OCI-LY7 (cell line): ENCODE data around the gene LRIG1.

Experiments used
- EZH2phosphoT487 ChIP-seq: fragments of 200-600 bp; sonication (generic); IDR thresholded peaks from 2 replicates; pipeline ENCODE4 v1.6.1; 2018; ENCODE audit warnings: low read depth, borderline replicate concordance, mild to moderate bottlenecking, mixed run types, antibody characterized with exemption, low read length, moderate library complexity, mixed read lengths
- TF ChIP-seq, protein P1 (sequence below): fragments of 200-600 bp; sonication (generic); conservative IDR thresholded peaks from 2 replicates; pipeline ENCODE4 v1.5.1; 2014; ENCODE audit warnings: mild to moderate bottlenecking, antibody characterized with exemption, low read length, moderate library complexity, mixed read lengths

DNA sequence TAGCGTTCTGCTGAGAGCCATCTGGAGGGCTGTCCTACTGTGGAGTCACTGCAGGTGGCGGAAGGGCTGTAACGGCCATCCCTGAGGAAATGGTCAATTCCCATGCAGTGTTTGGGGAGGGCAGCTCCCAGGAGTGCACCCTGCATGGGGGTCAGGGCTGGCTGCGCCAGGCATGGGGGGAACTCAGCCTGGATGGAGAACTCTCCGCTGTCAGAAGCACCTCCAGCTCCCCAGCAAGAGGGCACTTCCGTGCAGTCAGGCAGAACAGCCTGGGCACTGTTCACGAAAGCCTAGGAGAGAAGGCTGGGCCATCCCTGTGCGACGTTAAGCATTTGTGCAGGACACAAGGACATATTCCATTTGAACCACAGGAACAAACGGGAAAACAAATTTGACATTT lies 105.2 kb downstream of the LRIG1 start:
- TF ChIP-seq EZH2phosphoT487, result no peak
- TF ChIP-seq, protein P1, sequence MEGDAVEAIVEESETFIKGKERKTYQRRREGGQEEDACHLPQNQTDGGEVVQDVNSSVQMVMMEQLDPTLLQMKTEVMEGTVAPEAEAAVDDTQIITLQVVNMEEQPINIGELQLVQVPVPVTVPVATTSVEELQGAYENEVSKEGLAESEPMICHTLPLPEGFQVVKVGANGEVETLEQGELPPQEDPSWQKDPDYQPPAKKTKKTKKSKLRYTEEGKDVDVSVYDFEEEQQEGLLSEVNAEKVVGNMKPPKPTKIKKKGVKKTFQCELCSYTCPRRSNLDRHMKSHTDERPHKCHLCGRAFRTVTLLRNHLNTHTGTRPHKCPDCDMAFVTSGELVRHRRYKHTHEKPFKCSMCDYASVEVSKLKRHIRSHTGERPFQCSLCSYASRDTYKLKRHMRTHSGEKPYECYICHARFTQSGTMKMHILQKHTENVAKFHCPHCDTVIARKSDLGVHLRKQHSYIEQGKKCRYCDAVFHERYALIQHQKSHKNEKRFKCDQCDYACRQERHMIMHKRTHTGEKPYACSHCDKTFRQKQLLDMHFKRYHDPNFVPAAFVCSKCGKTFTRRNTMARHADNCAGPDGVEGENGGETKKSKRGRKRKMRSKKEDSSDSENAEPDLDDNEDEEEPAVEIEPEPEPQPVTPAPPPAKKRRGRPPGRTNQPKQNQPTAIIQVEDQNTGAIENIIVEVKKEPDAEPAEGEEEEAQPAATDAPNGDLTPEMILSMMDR, result no peak
